IPS-20b (cell line): ENCODE measurements around the gene CNOT6.
A peak's percentile ranks its signal among the peaks of the same experiment; 100 is the strongest.

Experiments
- H3K27ac ChIP-seq: one replicate; pipeline ENCODE4 v1.5.1; 2013; ENCODE audit warnings: low read length
- H3K27me3 ChIP-seq: 2 replicates; pipeline ENCODE4 v1.6.1; 2013; ENCODE audit warnings: mild to moderate bottlenecking, low read length, inconsistent platforms; ENCODE audit not compliant: insufficient read depth
- H3K36me3 ChIP-seq: 2 replicates; pipeline ENCODE4 v1.6.1; 2013; ENCODE audit warnings: low read depth, mild to moderate bottlenecking, inconsistent platforms, low read length, moderate library complexity; ENCODE audit not compliant: insufficient read depth
- H3K4me1 ChIP-seq: 2 replicates; pipeline ENCODE4 v1.6.1; 2013; ENCODE audit warnings: mild to moderate bottlenecking, control low read depth, inconsistent platforms, low read length, moderate library complexity; ENCODE audit not compliant: insufficient read depth
- H3K4me3 ChIP-seq: 2 replicates; pipeline ENCODE4 v1.5.1; 2013; ENCODE audit warnings: mild to moderate bottlenecking, low read length, inconsistent platforms
- H3K9ac ChIP-seq: 2 replicates; pipeline ENCODE4 v1.6.1; 2013; ENCODE audit warnings: low read depth, mild to moderate bottlenecking, inconsistent platforms, low read length, moderate library complexity
- H3K9me3 ChIP-seq: 2 replicates; pipeline ENCODE4 v1.6.1; 2013; ENCODE audit warnings: mild to moderate bottlenecking, low read depth, low read length, inconsistent platforms; ENCODE audit not compliant: insufficient read depth

CNOT6 gene

GRCh38 chr5:180589771-180590542, 95.8 kb downstream of the CNOT6 start:
- Histone ChIP-seq H3K27me3 (peaks cover 85% of the 10 kb centered on the region), H3K4me3 (peak overlapping the region; percentile 59)

GRCh38 chr5:180590543-180591310, 96.5 kb downstream of the CNOT6 start:
- H3K9ac ChIP-seq: no peak overlapping the region
- no peaks in the 10 kb centered on the region for H3K4me1 ChIP-seq
- peak overlapping the region; percentile 59 for H3K4me3 ChIP-seq
- peaks cover 82% of the 10 kb centered on the region for H3K27me3 ChIP-seq
- H3K36me3 ChIP-seq: no peaks in the 10 kb centered on the region
- H3K27ac ChIP-seq: no peak overlapping the region
- no peaks in the 10 kb centered on the region for H3K9me3 ChIP-seq

More at GRCh38 chr5:180589771-180590542, 95.8 kb downstream of the CNOT6 start:
- Histone ChIP-seq H3K4me1 (no peaks in the 10 kb centered on the region), H3K27ac (no peak overlapping the region), H3K9ac (no peak overlapping the region), H3K9me3 (no peaks in the 10 kb centered on the region), H3K36me3 (no peaks in the 10 kb centered on the region)

GRCh38 chr5:180591311-180591887, 97.2 kb downstream of the CNOT6 start, which contains the start of gene SCGB3A1:
Gene SCGB3A1, minus strand, starts transcription at chr5:180591499. Its CDS starts 37 bp downstream, at chr5:180591462.
- Histone ChIP-seq H3K27ac (no peak within 1 kb of the TSS), H3K9ac (no peak within 1 kb of the TSS), H3K27me3 (peaks cover 75% of the 10 kb centered on the region), H3K4me1 (no peaks in the 10 kb centered on the region), H3K36me3 (no peaks in the 10 kb centered on the region), H3K4me3 (peak within 1 kb of the TSS; percentile 59), H3K9me3 (no peaks in the 10 kb centered on the region)

- Histone ChIP-seq H3K4me1 (no peaks in the 10 kb centered on the region), H3K9ac (no peak overlapping the region), H3K27ac (no peak overlapping the region), H3K27me3 (peaks cover 70% of the 10 kb centered on the region), H3K4me3 (no peak overlapping the region), H3K36me3 (no peaks in the 10 kb centered on the region), H3K9me3 (no peaks in the 10 kb centered on the region)
Observed at GRCh38 chr5:180592176-180592575, 98.0 kb downstream of the CNOT6 start.

GRCh38 chr5:180593446-180594206, 99.4 kb downstream of the CNOT6 start:
- no peak overlapping the region for H3K4me3 ChIP-seq
- no peak overlapping the region for H3K27ac ChIP-seq
- H3K9me3 ChIP-seq: no peaks in the 10 kb centered on the region
- H3K27me3 ChIP-seq: peaks cover 56% of the 10 kb centered on the region
- H3K9ac ChIP-seq: no peak overlapping the region
- H3K4me1 ChIP-seq: no peaks in the 10 kb centered on the region
- no peaks in the 10 kb centered on the region for H3K36me3 ChIP-seq

- no peaks in the 10 kb centered on the region for H3K9me3 ChIP-seq
- H3K4me3 ChIP-seq: no peak overlapping the region
- H3K9ac ChIP-seq: no peak overlapping the region
- H3K27me3 ChIP-seq: peaks cover 47% of the 10 kb centered on the region
- H3K27ac ChIP-seq: no peak overlapping the region
- H3K36me3 ChIP-seq: no peaks in the 10 kb centered on the region
- H3K4me1 ChIP-seq: no peaks in the 10 kb centered on the region
Observed at GRCh38 chr5:180594311-180595045, 100.3 kb downstream of the CNOT6 start.

- H3K27me3 ChIP-seq: peaks cover 42% of the 10 kb centered on the region
Observed at GRCh38 chr5:180595046-180595379, 100.8 kb downstream of the CNOT6 start.

GRCh38 chr5:180595381-180596114, 101.4 kb downstream of the CNOT6 start:
- Histone ChIP-seq H3K9ac (no peak overlapping the region), H3K9me3 (no peaks in the 10 kb centered on the region), H3K27ac (no peak overlapping the region), H3K4me3 (no peak overlapping the region), H3K27me3 (peaks cover 37% of the 10 kb centered on the region), H3K4me1 (no peaks in the 10 kb centered on the region), H3K36me3 (no peaks in the 10 kb centered on the region)

More at GRCh38 chr5:180595046-180595379, 100.8 kb downstream of the CNOT6 start:
- Histone ChIP-seq H3K4me1 (no peaks in the 10 kb centered on the region), H3K36me3 (no peaks in the 10 kb centered on the region), H3K27ac (no peak overlapping the region), H3K9me3 (no peaks in the 10 kb centered on the region), H3K9ac (no peak overlapping the region), H3K4me3 (no peak overlapping the region)

- Histone ChIP-seq H3K4me1 (no peaks in the 10 kb centered on the region), H3K36me3 (no peaks in the 10 kb centered on the region), H3K9me3 (no peaks in the 10 kb centered on the region), H3K9ac (no peak overlapping the region), H3K27ac (no peak overlapping the region), H3K27me3 (peaks cover 30% of the 10 kb centered on the region), H3K4me3 (no peak overlapping the region)
Observed at GRCh38 chr5:180596115-180596667, 102.0 kb downstream of the CNOT6 start.

GRCh38 chr5:180596668-180597231, 102.6 kb downstream of the CNOT6 start:
- no peak overlapping the region for H3K27ac ChIP-seq
- H3K4me3 ChIP-seq: no peak overlapping the region
- H3K27me3 ChIP-seq: peaks cover 25% of the 10 kb centered on the region

More at GRCh38 chr5:180596668-180597231, 102.6 kb downstream of the CNOT6 start:
- Histone ChIP-seq H3K9me3 (no peaks in the 10 kb centered on the region), H3K4me1 (no peaks in the 10 kb centered on the region), H3K36me3 (no peaks in the 10 kb centered on the region), H3K9ac (no peak overlapping the region)
